ENCODE measurements around the gene PEF1. TPM values are rescaled to one million over a fixed set of nuclear protein-coding genes. Genes with fewer than 3 reads are reported as not detected.

PEF1 gene
- total and polyA plus RNA-seq, 9 donors = 31.7 to 65.2 (median 58.2) TPM

- intact Hi-C loops (cut with DNase I) = no loop called here
- no peaks in the 10 kb centered on the region for H3K36me3 ChIP-seq
- WGBS, 3 donors = 86 to 88% (median 87%) methylated on average over 16 of the region's 16 CpGs
- H3K27ac ChIP-seq = no peak overlapping the region
- no peak overlapping the region for H3K4me3 ChIP-seq
- DNase-seq = no peak
- H3K27me3 ChIP-seq = no peaks in the 10 kb centered on the region
- H3K4me1 ChIP-seq (ENCODE audit: insufficient read depth) = peaks cover 7% of the 10 kb centered on the region
- TF ChIP-seq EP300 (IDR thresholded peaks at IDR 0.05) = no peak
- H3K9me3 ChIP-seq = no peaks in the 10 kb centered on the region
Observed at GRCh38 chr1:31624731-31625514, 19.8 kb downstream of the PEF1 start.

DNA sequence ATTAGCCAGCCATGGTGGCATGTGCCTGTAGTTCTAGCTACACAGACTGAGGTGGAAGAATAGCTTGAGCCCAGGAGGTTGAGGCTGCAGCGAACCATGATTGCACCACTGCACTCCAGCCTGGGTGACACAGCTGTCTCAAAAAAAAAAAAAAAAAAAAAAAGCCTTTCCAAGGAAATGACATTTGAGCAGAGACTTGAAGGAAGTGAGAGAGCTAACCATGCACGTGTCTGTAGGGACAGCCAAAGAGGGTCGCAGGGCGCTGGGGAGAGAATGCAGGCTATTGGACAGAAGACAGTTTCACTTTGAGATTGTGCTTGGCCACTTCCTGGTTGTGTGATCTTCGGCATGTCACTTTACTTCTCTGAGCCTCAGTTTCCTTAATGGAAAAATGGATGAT lies 20.4 kb downstream of the PEF1 start:
- Histone ChIP-seq H3K36me3 (no peaks in the 10 kb centered on the region), H3K9me3 (no peaks in the 10 kb centered on the region), H3K27ac (no peak overlapping the region), H3K4me3 (no peak overlapping the region), H3K27me3 (no peaks in the 10 kb centered on the region), H3K4me1 (ENCODE audit: insufficient read depth) (peaks cover 7% of the 10 kb centered on the region)
- TF ChIP-seq POLR2A (IDR thresholded peaks at IDR 0.05) (no peak), EP300 (IDR thresholded peaks at IDR 0.05) (no peak)
- TF ChIP-seq, protein P1, sequence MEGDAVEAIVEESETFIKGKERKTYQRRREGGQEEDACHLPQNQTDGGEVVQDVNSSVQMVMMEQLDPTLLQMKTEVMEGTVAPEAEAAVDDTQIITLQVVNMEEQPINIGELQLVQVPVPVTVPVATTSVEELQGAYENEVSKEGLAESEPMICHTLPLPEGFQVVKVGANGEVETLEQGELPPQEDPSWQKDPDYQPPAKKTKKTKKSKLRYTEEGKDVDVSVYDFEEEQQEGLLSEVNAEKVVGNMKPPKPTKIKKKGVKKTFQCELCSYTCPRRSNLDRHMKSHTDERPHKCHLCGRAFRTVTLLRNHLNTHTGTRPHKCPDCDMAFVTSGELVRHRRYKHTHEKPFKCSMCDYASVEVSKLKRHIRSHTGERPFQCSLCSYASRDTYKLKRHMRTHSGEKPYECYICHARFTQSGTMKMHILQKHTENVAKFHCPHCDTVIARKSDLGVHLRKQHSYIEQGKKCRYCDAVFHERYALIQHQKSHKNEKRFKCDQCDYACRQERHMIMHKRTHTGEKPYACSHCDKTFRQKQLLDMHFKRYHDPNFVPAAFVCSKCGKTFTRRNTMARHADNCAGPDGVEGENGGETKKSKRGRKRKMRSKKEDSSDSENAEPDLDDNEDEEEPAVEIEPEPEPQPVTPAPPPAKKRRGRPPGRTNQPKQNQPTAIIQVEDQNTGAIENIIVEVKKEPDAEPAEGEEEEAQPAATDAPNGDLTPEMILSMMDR (IDR thresholded peaks at IDR 0.05) = no peak
- intact Hi-C loops (cut with DNase I) = no loop called here
- WGBS, 3 donors = 84 to 92% (median 85%) methylated on average over 5 of the region's 5 CpGs
- DNase-seq = no peak

GRCh38 chr1:31623365-31623764 lies 21.3 kb downstream of the PEF1 start:
- Histone ChIP-seq H3K4me3 (no peak overlapping the region), H3K27ac (no peak overlapping the region), H3K4me1 (ENCODE audit: insufficient read depth) (peaks cover 7% of the 10 kb centered on the region), H3K27me3 (no peaks in the 10 kb centered on the region), H3K9me3 (no peaks in the 10 kb centered on the region), H3K36me3 (no peaks in the 10 kb centered on the region)
- DNase-seq = no peak
- 92 to 94% (median 93%) methylated on average over 12 of the region's 12 CpGs for WGBS, 3 donors
- intact Hi-C loops (cut with DNase I) = no loop called here
- no peak for TF ChIP-seq EP300 (IDR thresholded peaks at IDR 0.05)
- TF ChIP-seq, protein P1 (IDR thresholded peaks at IDR 0.05) = no peak
- TF ChIP-seq POLR2A (IDR thresholded peaks at IDR 0.05) = no peak

DNA sequence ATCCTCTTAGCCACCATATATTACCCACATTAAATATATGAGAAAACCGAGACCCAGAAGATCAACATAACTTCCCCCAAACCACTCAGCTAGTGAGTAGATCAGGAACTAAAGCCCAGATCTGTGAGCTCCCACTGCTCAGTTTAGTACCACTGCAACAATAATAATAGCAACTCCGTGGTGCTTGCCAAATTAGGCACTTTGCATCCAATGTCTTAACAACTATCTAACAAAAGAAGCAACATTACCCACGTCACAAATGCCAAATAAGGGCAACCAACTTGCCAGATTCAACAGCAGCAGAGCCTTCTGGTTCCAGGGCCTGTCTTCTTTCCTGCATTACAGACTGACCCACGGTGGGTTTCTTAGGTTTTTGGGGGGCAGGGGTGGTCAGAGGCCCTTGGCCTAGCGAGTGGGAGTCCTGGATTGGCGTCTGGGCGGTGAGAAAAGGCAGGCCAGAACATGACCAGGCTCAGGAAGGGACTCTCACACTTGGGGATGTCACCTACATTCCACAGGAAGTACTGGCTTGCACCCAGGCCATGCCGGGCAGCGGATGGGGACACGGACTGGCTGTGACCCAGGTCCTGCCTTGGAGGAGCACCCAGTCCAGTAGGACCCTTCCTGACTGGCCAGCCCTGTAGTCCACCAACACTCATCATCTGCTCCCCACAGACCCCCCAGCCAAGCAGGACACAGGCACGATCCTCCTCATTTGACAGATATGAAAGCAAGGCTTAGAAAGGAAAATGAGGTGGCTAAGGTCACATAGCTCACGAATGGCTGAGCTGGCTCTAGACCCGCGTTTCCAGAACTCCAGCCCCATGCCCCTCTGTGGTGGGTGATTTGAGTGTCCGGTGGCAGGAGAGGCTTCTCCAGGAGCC lies 22.6 kb downstream of the PEF1 start:
- TF ChIP-seq EP300 (IDR thresholded peaks at IDR 0.05) (no peak), POLR2A (IDR thresholded peaks at IDR 0.05) (no peak)
- TF ChIP-seq, protein P1 (IDR thresholded peaks at IDR 0.05) = no peak
- Histone ChIP-seq H3K9me3 (no peaks in the 10 kb centered on the region), H3K27me3 (no peaks in the 10 kb centered on the region), H3K27ac (no peak overlapping the region), H3K4me1 (ENCODE audit: insufficient read depth) (peaks cover 7% of the 10 kb centered on the region), H3K36me3 (no peaks in the 10 kb centered on the region), H3K4me3 (no peak overlapping the region)
- intact Hi-C loops (cut with DNase I) = no loop called here
- WGBS, 3 donors = 75 to 77% (median 77%) methylated on average over 15 of the region's 15 CpGs
- DNase-seq = no peak

GRCh38 chr1:31621498-31621820 lies 23.2 kb downstream of the PEF1 start:
- no peak overlapping the region for H3K27ac ChIP-seq
- WGBS, 3 donors = 87 to 93% (median 88%) methylated on average over 5 of the region's 5 CpGs
- DNase-seq = no peak
- TF ChIP-seq, protein P1 (IDR thresholded peaks at IDR 0.05) = no peak
- no peak for TF ChIP-seq EP300 (IDR thresholded peaks at IDR 0.05)
- no peak for TF ChIP-seq POLR2A (IDR thresholded peaks at IDR 0.05)
- H3K4me3 ChIP-seq = no peak overlapping the region
- no peaks in the 10 kb centered on the region for H3K27me3 ChIP-seq
- H3K9me3 ChIP-seq = no peaks in the 10 kb centered on the region
- H3K4me1 ChIP-seq (ENCODE audit: insufficient read depth) = peaks cover 3% of the 10 kb centered on the region
- H3K36me3 ChIP-seq = no peaks in the 10 kb centered on the region
- intact Hi-C loops (cut with DNase I) = no loop called here

Measured in ovary (tissue), 9 donors.